RPMI8226 (cell line): ENCODE data around the gene ATP6V1G1.
"Not testable (repeated sequence)": the region's sequence is repeated elsewhere in the genome, so short reads cannot be mapped to it uniquely, and the experiment has no call there.

ENCODE experiments used
- DNase-seq: peaks from one replicate; pipeline ENCODE4 v3.0.0-alpha.2; 2015

The ATP6V1G1 gene

GRCh38 chr9:114580609-114581193 is 6.9 kb upstream of the ATP6V1G1 start:
- DNase-seq: no peak

DNA sequence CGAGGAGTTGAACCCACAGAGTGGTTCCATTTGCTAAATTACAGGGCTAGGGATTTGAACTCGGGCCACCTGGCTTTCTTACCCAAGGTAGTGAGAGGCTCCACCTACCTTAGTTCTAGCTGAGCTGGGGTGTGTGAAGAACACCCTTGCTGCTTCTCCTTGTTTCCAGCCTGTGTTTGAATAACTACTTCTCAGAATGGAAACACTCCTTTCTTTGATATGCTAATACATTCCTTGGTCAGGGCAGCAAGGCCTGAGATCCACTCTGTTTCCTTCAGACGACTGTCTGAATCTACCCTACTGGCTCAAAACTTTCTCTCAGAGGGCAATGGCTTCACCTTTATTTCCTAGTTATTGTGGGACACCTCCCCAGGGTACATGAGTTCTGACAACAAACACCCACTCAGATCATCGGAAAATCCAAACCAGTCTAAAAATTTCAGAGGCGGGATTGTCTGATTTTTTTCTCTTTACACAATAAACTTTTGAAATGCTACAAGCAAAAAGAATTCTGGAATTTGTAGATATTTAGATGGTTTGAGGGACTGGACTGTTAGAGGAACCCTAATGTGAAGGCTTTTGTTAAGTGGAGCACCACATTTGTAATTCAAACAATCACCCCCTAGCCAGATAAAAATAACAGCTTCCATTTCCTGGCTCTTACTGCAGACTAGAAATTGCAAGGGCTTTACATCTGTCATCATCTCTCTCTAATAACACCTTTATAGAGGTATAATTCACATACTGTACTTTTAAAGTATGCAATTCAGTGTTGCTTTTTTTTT is 4.0 kb upstream of the ATP6V1G1 start:
- no peak for DNase-seq

DNA sequence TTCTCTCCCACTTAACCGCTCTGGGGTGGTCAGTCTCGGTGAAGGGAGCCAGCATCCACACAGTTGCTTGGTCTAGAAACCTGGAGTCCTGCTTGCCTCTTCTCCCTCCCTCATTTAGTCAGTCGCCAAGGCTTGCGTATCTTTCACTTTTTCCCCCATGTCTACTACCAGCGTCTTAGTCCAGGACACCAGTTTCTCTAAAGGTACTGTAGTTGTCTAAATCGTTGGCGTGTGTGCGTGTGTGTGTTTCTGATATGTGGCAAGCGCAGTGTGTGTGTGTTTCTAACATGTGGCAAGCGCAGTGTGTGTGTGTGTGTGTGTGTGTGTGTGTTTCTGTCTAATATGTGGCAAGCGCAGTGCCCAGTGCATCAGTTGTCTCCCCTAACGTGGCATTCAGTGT is 641 bp downstream of the ATP6V1G1 start:
- no peak for DNase-seq

DNA sequence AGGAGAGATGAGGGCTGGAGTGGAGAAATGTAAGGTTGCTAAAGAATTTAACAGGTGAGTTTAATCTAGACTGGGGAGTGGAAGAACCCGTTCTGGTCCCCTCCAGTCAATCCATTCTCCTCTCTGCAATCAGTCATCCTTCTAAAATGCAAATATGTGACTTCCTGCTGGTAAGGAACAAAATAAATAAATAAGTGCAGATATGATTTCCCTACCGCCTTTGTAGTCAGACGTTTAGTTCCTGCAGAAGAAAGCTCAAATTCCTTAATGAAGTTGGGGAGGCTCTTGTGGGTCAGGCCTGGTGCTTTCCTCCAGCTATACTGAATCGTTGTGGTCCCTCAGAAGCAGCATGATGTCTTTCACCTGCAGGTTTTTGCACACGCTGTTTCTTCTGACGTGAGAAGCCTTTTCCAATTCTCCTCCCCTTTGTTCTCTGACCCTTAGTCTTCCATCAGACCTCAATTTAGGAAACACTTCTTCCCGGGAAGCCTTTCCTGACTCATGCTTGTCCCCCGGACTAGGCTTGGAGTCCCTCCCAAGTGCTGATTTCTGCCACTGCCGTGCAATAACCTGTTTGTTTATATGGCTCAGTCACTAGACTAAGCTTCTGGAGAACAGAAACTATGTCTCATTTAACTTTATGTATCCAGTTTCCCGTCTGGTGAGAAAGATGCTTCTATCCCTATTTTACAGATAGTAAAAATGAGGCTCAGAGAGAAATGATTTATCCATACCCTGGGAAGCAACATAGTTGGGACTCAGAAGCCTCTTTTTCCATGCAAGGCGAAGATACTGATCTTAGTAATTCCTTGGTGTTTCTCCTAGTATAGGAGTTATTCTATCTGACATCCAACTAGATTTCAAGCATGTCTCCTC is 1.3 kb downstream of the ATP6V1G1 start:
- DNase-seq: peak; percentile 15

DNA sequence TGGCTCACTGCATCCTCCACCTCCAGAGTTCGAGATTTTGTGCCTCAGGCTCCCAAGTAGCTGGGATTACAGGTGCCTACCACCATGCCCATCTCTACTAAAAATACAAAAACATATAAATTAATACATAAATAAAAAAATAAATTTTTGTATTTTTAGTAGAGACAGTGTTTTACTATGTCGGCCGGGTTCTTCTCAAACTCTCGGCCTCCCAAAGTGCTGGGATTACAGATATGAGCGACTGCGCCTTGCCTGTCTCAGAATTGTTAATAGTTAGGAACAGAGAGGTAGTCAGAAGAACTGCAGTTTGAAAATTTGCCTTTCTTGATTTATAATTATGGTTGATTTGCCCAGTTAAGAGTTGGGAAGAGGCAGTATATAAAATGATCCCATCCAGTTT is 2.8 kb downstream of the ATP6V1G1 start:
- DNase-seq: no peak

GRCh38 chr9:114591291-114591787 is 3.8 kb downstream of the ATP6V1G1 start:
- peak; percentile 43 for DNase-seq

DNA sequence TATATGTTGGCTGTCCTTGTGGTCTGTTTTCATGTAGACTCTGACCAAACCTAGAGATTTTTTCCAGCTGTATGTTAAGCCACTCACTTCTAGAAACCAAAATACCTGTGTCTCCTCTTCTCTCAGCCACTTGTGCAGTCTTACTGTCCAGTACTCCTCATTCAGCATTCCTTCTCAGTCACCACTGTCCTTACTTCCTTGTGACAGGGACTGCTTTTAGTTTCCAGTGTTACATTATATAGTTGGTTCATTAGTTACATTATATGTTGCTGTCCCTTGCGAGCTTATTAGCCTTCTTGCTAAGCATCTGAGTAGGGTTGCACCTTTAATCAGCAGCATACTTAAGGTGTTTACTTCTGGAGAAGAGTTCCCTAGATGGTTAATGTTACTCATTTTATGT is 4.3 kb downstream of the ATP6V1G1 start:
- DNase-seq: no peak

DNA sequence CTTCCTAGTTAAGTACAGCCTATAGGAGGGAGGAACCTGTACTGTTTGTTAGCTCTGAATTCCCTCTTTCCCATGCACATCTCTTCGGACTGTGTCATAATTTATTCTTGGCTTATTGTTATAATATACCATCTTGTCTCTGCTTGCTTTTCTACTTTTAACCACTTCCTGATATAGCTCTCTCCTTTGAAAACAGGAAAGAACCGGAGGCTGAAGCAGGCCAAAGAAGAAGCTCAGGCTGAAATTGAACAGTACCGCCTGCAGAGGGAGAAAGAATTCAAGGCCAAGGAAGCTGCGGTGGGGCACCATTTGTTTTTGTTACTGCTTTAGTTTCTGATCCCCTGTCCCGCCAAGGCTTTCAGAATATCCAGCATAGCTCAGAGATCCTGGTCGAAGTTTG is 4.8 kb downstream of the ATP6V1G1 start:
- DNase-seq: peak; percentile 55

- DNase-seq: no peak
Observed at GRCh38 chr9:114594136-114594535, 6.6 kb downstream of the ATP6V1G1 start.

DNA sequence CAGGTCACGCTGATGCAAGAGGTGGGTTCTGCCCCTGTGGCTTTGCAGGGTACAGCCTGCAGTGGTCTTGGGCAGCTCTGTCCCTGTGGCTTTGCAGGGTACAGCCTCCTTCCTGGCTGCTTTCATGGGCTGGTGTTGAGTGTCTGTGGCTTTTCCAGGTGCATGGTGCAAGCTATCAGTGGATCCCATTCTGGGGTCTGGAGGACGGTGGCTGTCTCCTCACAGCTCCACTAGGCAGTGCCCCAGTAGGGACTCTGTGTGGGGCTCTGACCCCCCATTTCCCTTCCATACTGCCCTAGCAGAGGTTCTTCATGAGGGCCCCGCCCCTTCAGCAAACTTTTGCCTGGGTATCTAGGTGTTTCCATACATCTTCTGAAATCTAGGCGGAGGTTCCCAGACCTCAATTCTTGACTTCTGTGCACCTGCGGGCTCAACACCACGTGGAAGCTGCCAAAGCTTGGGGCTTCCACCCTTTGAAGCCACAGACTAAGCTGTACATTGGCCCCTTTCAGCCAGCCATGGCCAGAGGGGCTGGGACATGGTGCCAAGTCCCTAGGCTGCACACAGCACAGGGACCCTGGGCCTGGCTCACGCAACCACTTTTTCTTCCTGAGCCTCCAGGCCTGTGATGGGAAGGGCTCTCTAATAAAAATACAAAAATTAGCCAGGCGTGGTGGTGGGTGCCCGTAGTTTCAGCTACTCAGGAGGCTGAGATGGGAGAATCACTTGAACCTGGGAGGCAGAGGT is 13.1 kb downstream of the ATP6V1G1 start:
- not testable (repeated sequence) for DNase-seq

GRCh38 chr9:114601787-114602186 is 14.2 kb downstream of the ATP6V1G1 start:
- not testable (repeated sequence) for DNase-seq

GRCh38 chr9:114602620-114603019 is 15.1 kb downstream of the ATP6V1G1 start:
- DNase-seq: no peak

DNA sequence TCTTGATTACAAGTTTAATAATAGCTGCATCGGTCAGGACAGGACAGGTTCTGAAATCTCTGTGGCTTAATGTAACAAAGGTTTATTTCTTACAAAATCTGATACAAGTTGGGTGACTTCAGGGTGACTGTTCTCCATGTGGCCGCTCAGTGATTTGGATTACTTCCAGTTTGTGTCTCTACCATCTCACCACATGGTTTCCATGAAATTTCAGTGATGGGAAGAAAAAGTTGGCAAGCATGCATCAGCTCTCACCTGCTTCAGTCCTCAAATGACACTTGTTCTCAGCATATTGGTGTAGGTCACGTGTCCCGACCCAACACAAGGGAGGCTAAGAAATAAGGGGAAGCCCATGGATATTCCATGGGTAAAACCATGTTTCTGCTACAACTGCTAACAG is 15.7 kb downstream of the ATP6V1G1 start:
- DNase-seq: no peak

DNA sequence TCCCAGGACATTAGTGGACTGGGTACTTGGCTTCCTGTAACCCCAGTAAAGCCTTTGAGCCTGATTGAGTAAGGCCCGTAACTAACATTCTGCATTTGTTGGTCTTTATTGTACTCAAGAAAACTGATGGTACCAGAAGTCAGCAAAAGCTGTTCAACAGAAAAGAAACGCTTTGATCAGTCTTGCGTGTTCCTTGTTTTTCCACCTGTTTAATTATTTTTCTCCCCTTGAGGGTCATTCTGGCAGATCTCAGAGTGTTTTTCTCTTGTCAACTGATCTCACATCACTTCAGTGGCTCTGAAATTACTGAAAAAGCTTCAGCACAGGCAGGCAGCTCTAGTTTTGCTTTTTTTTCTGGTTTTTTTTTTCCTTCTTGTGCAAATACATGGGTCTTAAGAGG is 17.4 kb downstream of the ATP6V1G1 start:
- DNase-seq: no peak

GRCh38 chr9:114606068-114606467 is 18.5 kb downstream of the ATP6V1G1 start:
- no peak for DNase-seq

- peak; percentile 85 for DNase-seq
Observed at GRCh38 chr9:114606597-114607207, 19.1 kb downstream of the ATP6V1G1 start.

- peak; percentile 61 for DNase-seq
Observed at GRCh38 chr9:114607671-114608524, 20.3 kb downstream of the ATP6V1G1 start.

- no peak for DNase-seq
Observed at GRCh38 chr9:114608525-114608796, 20.9 kb downstream of the ATP6V1G1 start.

DNA sequence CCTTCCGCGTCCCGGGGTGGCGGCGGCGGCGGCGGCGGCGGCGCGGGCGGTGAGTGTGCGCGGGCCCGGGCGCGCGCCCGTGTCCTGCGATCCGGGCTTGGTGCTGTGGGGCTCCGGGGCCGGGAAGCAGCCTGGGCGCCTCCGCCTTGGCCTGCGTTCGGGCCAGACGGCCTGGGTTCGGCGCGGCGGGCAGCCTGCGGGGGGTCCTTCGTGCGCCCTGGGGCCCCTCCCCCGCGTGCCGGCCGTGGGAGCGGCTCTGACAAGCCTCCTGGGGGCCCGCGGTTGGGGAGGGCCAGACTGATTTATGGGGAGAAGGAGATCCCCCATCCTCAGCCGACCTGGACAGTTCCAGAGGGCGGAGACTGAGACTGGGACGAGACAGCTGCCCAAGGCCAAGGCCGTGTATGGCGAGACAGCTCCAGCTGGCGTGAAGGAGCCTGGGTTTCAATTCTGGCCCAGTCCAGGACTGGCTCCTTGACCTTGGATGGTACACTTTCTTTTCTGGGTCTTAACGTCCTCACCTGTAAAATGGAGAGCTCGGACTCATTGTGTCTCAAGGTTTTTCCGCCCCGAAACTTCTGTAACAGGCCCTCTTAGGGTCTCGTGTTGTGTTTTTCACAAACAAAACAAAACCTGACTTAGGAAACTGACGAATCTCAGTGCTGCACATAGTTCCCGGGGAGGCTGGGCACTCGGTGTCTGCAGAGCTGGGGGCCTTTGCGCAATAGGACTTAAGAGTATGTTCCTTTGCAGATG is 24.1 kb downstream of the ATP6V1G1 start:
- DNase-seq: peak; percentile 48

GRCh38 chr9:114612272-114612923 is 24.8 kb downstream of the ATP6V1G1 start:
- peak; percentile 20 for DNase-seq
